ENCODE data around the gene KIF26A.

KIF26A gene

DNA sequence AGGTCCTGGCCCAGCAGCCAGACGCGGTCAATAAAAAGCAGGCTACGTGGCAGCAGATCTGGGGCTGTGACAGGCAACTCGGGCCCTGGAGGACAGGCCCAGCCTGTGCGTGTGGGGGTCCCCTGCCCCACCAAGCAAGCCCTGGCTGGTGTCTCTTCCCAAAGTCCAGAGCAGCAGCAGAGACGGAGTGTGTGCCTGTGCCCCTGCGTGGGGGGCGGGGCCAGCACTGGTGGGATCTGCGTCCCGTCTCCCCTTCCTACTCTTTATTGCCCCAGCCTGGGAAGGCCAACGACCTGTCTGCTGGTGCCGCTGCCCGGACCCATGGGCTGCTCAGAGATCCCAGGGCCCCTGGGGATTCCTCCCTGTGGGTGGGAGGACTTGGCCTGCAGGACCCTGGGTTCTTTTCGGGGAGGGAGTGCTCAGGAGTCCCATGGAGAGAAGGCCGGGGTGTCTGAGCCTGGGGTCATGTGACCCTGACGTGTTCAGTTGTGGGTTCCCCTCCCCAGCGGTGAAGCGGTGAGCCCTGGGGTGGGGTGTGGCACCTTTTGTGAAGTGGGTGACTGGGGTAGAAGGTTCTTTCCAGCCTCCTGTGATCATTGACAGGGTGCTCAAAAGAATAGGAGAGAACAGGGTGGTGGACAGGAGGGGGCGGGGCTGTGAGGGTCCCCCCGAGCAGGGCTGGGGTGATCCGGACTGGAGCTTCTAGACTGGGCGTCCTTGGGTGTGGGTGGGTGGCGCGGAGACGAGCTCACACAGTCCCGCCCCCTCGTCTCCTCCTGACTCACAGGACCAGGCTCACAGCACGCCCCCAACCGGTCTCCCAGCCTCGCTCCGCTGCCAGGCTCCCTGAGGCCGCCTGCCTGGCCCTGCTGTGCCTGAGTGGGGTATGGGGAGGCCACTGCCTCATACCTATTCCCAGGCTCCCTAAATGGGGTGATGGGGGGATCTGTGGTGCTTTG is 30.5 kb upstream of the KIF26A start:
- TF ChIP-seq, protein P1, sequence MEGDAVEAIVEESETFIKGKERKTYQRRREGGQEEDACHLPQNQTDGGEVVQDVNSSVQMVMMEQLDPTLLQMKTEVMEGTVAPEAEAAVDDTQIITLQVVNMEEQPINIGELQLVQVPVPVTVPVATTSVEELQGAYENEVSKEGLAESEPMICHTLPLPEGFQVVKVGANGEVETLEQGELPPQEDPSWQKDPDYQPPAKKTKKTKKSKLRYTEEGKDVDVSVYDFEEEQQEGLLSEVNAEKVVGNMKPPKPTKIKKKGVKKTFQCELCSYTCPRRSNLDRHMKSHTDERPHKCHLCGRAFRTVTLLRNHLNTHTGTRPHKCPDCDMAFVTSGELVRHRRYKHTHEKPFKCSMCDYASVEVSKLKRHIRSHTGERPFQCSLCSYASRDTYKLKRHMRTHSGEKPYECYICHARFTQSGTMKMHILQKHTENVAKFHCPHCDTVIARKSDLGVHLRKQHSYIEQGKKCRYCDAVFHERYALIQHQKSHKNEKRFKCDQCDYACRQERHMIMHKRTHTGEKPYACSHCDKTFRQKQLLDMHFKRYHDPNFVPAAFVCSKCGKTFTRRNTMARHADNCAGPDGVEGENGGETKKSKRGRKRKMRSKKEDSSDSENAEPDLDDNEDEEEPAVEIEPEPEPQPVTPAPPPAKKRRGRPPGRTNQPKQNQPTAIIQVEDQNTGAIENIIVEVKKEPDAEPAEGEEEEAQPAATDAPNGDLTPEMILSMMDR (IDR thresholded peaks at IDR 0.05; ENCODE audit: insufficient read depth, low read length, poor library complexity, severe bottlenecking): no peak
- DNase-seq (ENCODE audit: extremely low read depth, insufficient read length): no peak
- no peaks in the 10 kb centered on the region for H3K27me3 ChIP-seq (replicated peaks; ENCODE audit: control insufficient read depth, insufficient read depth, low read length)
- no peak overlapping the region for H3K4me3 ChIP-seq (replicated peaks; ENCODE audit: low read depth, low read length)
- H3K36me3 ChIP-seq (ENCODE audit: control insufficient read depth, insufficient read depth, low read length): no peaks in the 10 kb centered on the region

DNA sequence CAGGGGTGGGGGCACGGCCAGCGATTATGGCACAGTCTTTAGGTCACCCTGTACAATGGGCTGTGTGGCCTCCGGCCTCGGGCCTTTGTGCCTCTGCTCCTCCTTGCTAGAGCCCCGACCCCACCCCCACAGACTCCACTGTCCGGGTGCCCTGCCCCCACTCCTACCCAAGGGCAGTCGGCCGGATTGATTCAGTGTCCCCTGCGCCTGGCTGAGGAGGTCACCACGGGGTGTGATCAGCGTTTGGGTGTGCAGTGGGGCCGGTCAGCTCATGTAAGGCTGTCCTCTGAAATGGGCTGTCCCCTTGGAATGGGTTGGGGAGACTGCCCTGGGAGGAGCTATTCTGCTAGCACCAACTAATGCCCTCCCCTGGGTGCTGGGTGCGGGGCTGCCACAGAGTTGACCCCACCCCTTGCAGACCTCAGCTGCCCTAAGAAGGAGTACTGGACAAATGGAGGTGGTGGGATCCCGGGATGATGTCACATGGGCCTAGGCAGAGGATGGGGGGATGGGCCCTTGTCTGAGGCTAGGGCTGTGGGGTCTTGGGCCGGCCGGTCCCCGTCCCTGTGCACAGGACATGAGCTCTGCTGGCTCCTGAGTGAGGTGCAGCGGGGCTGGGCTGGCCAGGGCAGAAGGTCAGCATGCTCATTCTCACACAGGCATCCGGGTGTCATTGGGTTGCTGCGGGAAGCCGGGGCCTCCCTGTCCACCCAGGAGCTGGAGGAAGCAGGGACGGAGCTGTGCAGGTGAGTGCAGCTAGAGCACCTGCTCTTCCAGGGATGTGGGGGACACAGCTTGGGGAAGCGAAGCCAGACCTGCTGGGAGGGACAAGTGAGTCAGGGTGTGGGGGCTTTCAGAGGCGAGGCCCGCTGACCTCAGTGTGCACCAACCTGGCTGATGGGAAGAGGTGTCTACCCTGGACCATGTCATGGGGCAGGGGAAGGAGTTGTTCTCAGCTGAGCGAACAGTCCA is 29.5 kb upstream of the KIF26A start:
- H3K36me3 ChIP-seq (ENCODE audit: control insufficient read depth, insufficient read depth, low read length): no peaks in the 10 kb centered on the region
- DNase-seq (ENCODE audit: extremely low read depth, insufficient read length): no peak
- no peak overlapping the region for H3K4me3 ChIP-seq (replicated peaks; ENCODE audit: low read depth, low read length)
- TF ChIP-seq, protein P1 (IDR thresholded peaks at IDR 0.05; ENCODE audit: insufficient read depth, low read length, poor library complexity, severe bottlenecking): no peak
- no peaks in the 10 kb centered on the region for H3K27me3 ChIP-seq (replicated peaks; ENCODE audit: control insufficient read depth, insufficient read depth, low read length)

DNA sequence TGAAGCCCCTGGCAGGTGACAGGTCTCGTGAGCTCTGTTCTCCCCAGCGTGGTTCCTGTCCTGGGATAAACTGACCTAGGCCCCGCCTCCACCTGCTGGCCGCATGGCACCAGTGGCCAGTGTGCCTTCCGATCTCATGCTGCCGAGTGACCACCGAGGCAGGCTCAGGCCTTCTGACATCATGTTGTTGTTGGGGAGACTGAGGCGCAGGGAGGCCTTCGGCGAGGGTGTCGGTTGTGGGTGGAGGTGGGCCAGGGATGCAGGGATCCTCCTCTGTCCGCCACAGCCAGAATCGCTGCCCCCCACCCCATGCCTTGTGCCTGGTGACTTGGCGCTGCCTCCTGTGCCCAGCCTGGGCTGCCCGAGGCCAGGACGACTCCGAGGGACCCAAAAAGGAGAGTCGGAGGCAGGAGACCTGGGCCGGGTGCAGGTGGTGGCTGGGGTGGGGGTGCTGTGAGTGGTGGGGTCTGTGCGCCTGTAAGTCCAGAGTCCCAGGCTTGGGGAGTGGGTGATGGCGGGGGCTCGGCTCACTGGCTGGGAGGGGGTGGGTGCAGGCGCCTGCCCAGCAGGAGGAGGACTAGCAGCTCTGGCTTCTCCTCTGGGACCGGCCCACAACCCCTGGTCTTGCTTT is 28.5 kb upstream of the KIF26A start:
- no peaks in the 10 kb centered on the region for H3K36me3 ChIP-seq (ENCODE audit: control insufficient read depth, insufficient read depth, low read length)
- H3K27me3 ChIP-seq (replicated peaks; ENCODE audit: control insufficient read depth, insufficient read depth, low read length): no peaks in the 10 kb centered on the region
- TF ChIP-seq, protein P1 (IDR thresholded peaks at IDR 0.05; ENCODE audit: insufficient read depth, low read length, poor library complexity, severe bottlenecking): no peak
- no peak for DNase-seq (ENCODE audit: extremely low read depth, insufficient read length)
- no peak overlapping the region for H3K4me3 ChIP-seq (replicated peaks; ENCODE audit: low read depth, low read length)

DNA sequence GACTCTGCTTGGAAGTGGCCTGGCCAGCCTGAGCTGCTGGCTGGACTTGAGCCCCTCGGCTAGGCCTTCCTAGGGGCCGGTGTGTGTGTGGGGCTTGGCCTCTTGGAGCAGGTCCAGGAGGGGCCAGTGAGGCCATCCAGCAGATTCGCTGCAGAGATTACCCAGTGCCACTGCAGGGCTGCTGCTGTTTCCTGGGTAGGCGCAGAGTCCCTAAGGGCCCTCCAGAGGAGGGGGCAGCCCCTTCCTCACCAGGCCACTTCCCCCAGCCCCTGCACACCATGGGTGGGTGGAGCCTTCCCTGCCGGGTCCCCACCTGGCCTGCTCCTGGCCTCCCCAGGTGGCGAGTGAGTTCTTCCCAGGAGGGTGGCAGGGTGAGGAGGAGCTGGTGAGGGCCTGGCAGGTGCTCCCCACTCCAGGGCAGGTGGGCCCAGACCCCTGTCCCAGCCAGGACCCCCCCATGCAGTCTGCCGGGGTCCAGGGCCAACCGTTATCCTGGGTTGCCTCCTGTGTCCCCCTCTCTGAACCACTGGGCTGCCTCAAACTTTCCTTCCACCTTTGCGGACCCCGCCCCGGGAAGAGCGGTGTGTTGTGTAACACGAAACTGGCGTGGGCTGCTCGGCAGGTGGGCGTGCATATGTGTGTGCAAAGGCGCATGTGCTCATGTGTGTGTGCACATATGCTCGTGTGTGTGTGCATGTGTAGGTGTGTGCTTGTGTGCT is 27.7 kb upstream of the KIF26A start:
- no peak overlapping the region for H3K4me3 ChIP-seq (replicated peaks; ENCODE audit: low read depth, low read length)
- TF ChIP-seq, protein P1 (IDR thresholded peaks at IDR 0.05; ENCODE audit: insufficient read depth, low read length, poor library complexity, severe bottlenecking): no peak
- no peak for DNase-seq (ENCODE audit: extremely low read depth, insufficient read length)
- H3K27me3 ChIP-seq (replicated peaks; ENCODE audit: control insufficient read depth, insufficient read depth, low read length): no peaks in the 10 kb centered on the region
- no peaks in the 10 kb centered on the region for H3K36me3 ChIP-seq (ENCODE audit: control insufficient read depth, insufficient read depth, low read length)
